Panc1 (cell line): ENCODE data around the gene GNPTG. TPM values are rescaled to one million over a fixed set of nuclear protein-coding genes. Genes with fewer than 3 reads are reported as not detected.

ENCODE experiments used
- ATAC-seq: fragments of 200-7000 bp; cut with Tn5 transposase; 2 replicates; pipeline ENCODE4 v1.9.1; 2020; ENCODE audit warnings: mild to moderate bottlenecking, moderate library complexity
- BruUV-seq: library from RNA; stranded (reverse); fragments of 400-500 nt; replicated peaks from 2 replicates; lab custom pipeline; 2021; lab: Mats Ljungman, UMichigan
- CTCF ChIA-PET: fragments of 300-600 bp; sonication (Branson Sonifier 250); formaldehyde crosslinking; loops from one replicate; lab custom pipeline; 2022; ENCODE audit warnings: antibody characterized with exemption; lab: Charles Lee
- POLR2A ChIA-PET: fragments of 300-600 bp; sonication (Branson Sonifier 250); formaldehyde crosslinking; loops from one replicate; lab custom pipeline; 2022; ENCODE audit warnings: antibody characterized with exemption; lab: Charles Lee
- DNase-seq: peaks from one replicate; pipeline ENCODE4 v3.0.0-alpha.2; 2010; ENCODE audit warnings: low read depth, low spot score
- H3K27ac ChIP-seq: 2 replicates; pipeline ENCODE4 v1.5.1; 2011; ENCODE audit warnings: mild to moderate bottlenecking, low read length, inconsistent platforms
- H3K27me3 ChIP-seq: fragments of 200-500 bp; sonication (Bioruptor generic); 2 replicates; pipeline ENCODE4 v1.6.0; 2014; ENCODE audit warnings: low read length, inconsistent platforms; ENCODE audit not compliant: control insufficient read depth, insufficient read depth
- H3K36me3 ChIP-seq: fragments of 200-500 bp; sonication (Bioruptor generic); 2 replicates; pipeline ENCODE4 v1.5.1; 2014; ENCODE audit warnings: inconsistent platforms, mild to moderate bottlenecking, low read length, moderate library complexity; ENCODE audit not compliant: control insufficient read depth, insufficient read depth
- H3K4me1 ChIP-seq: 2 replicates; pipeline ENCODE4 v1.5.1; 2011; ENCODE audit warnings: inconsistent platforms, mild to moderate bottlenecking, low read length, moderate library complexity; ENCODE audit not compliant: control insufficient read depth, insufficient read depth
- H3K4me3 ChIP-seq, 2 experiments: 2 replicates each; pipeline ENCODE4 v1.5.1; 2011 to 2012; ENCODE audit warnings: low read depth in 2 of 2, low read length in 2 of 2, mild to moderate bottlenecking in 2 of 2, inconsistent platforms in 1 of 2, moderate library complexity in 1 of 2
- H3K9me3 ChIP-seq: fragments of 200-500 bp; sonication (Bioruptor generic); 2 replicates; pipeline ENCODE4 v1.5.1; 2014; ENCODE audit warnings: low read depth, mild to moderate bottlenecking, inconsistent platforms, low read length, moderate library complexity; ENCODE audit not compliant: control insufficient read depth, insufficient read depth
- CTCF ChIP-seq: fragments of 450-650 bp; IDR thresholded peaks from 2 replicates; pipeline ENCODE4 v1.5.1; 2017; ENCODE audit warnings: mild to moderate bottlenecking
- POLR2AphosphoS5 ChIP-seq: IDR thresholded peaks from 2 replicates; pipeline ENCODE4 v1.6.1; 2012; ENCODE audit warnings: mild to moderate bottlenecking, low read depth, low read length, moderate library complexity
- REST ChIP-seq, 2 experiments: IDR thresholded peaks; 2 replicates each; pipeline ENCODE4 v1.6.1; 2011 to 2012; ENCODE audit warnings: low read depth in 2 of 2, control low read depth in 1 of 2, low read length in 1 of 2, mild to moderate bottlenecking in 1 of 2, moderate library complexity in 1 of 2; ENCODE audit not compliant: insufficient read depth in 1 of 2
- SIN3A ChIP-seq: IDR thresholded peaks from 2 replicates; pipeline ENCODE4 v1.6.1; 2012; ENCODE audit warnings: low read depth, mild to moderate bottlenecking, low read length, moderate library complexity, borderline replicate concordance; ENCODE audit not compliant: insufficient read depth
- TCF7L2 ChIP-seq: IDR thresholded peaks from 2 replicates; pipeline ENCODE4 v1.6.1; 2011; ENCODE audit warnings: mild to moderate bottlenecking, low read depth, low read length, inconsistent platforms
- in situ Hi-C: cut with HindIII; loops from 2 replicates; pipeline ENCODE4 v1.10.0; 2016; ENCODE audit warnings: low sequenced_read_pairs, low pct_unique_long_range_greater_than_20kb
- intact Hi-C: fragments of 100-400 bp; cut with micrococcal nuclease; formaldehyde crosslinking; loops from one replicate; pipeline ENCODE4 v1.10.0; 2022; ENCODE audit not compliant: unreplicated experiment
- total RNA-seq: library from RNA; stranded (reverse); gene quantifications from one replicate; pipeline ENCODE4 v1.2.1, GENCODE V29; 2021; ENCODE audit not compliant: unreplicated experiment

GNPTG gene
- total RNA-seq, 1 experiment from 2014 or later, result 62.5 TPM

- Histone ChIP-seq H3K9me3 (no peaks in the 10 kb centered on the region), H3K36me3 (peaks cover 24% of the 10 kb centered on the region), H3K27ac (no peak overlapping the region), H3K27me3 (no peaks in the 10 kb centered on the region), H3K4me3 (no peak overlapping the region), H3K4me1 (peaks cover 10% of the 10 kb centered on the region)
- no peak for ATAC-seq
- intact Hi-C loops, result no loop called here
- no TSS peak for BruUV-seq
- DNase-seq, result no peak
- ChIA-PET CTCF (no interaction called here), POLR2A (no interaction called here)
- in situ Hi-C loops, result no loop called here
- TF ChIP-seq CTCF (no peak), POLR2AphosphoS5 (no peak), SIN3A (no peak), TCF7L2 (no peak), REST (IDR thresholded peaks at IDR 0.05; ENCODE audit: insufficient read depth in 1 of 2, low read depth in 2 of 2, low read length in 1 of 2) (no peak)
These were observed 37.2 kb upstream of the GNPTG start for GRCh38 chr16:1314399-1315068.

GRCh38 chr16:1315081-1316032 is 36.4 kb upstream of the GNPTG start:
- DNase-seq, result no peak
- ChIA-PET POLR2A (interaction anchor here (0.5 kb wide), 1 partner anchor 141 kb away, joined by 4 read pairs; no protein-coding TSS in a partner anchor), CTCF (no interaction called here)
- in situ Hi-C loops (no loop called here), intact Hi-C loops (no loop called here)
- no peak for ATAC-seq
- H3K4me3 ChIP-seq, result no peak overlapping the region
- no peaks in the 10 kb centered on the region for H3K27me3 ChIP-seq
- no peaks in the 10 kb centered on the region for H3K9me3 ChIP-seq
- TF ChIP-seq TCF7L2 (no peak), SIN3A (no peak), CTCF (no peak)
- BruUV-seq, result no TSS peak
- H3K4me1 ChIP-seq, result peaks cover 10% of the 10 kb centered on the region
- peaks cover 26% of the 10 kb centered on the region for H3K36me3 ChIP-seq
- H3K27ac ChIP-seq, result no peak overlapping the region
